Loucy (cell line): Measurements from ENCODE around the gene DUSP9.

Experiments used
- CTCF ChIP-seq: fragments of 200-600 bp; sonication (generic); conservative IDR thresholded peaks from 2 replicates; pipeline ENCODE4 v1.5.1; 2014; ENCODE audit warnings: mild to moderate bottlenecking, antibody characterized with exemption, low read length
- EZH2phosphoT487 ChIP-seq: fragments of 200-600 bp; IDR thresholded peaks from 2 replicates; pipeline ENCODE4 v1.6.1; 2018; ENCODE audit warnings: antibody characterized with exemption, mild to moderate bottlenecking, moderate library complexity, borderline replicate concordance

GRCh38 chrX:153649178-153649914 lies 2.3 kb downstream of the DUSP9 start:
- peak; percentile 52 for TF ChIP-seq CTCF
- TF ChIP-seq EZH2phosphoT487 = no peak
